NT2/D1 (cell line): ENCODE measurements around the gene RHEB.

Source experiments
- DNase-seq: peaks from one replicate; pipeline ENCODE4 v3.0.0-alpha.2; 2011; ENCODE audit warnings: low read depth, low spot score
- H3K27me3 ChIP-seq: 2 replicates; pipeline ENCODE4 v1.6.0; 2011; ENCODE audit warnings: mild to moderate bottlenecking; ENCODE audit not compliant: insufficient read length, insufficient read depth
- H3K36me3 ChIP-seq: 2 replicates; pipeline ENCODE4 v1.6.1; 2011; ENCODE audit warnings: mild to moderate bottlenecking, low read length, mixed read lengths; ENCODE audit not compliant: insufficient read depth, insufficient read length
- H3K4me1 ChIP-seq: 2 replicates; pipeline ENCODE4 v1.5.1; 2011; ENCODE audit not compliant: insufficient read depth, insufficient read length
- H3K4me3 ChIP-seq: 2 replicates; pipeline ENCODE4 v1.5.1; 2011; ENCODE audit warnings: low read depth; ENCODE audit not compliant: insufficient read length
- H3K9ac ChIP-seq: 2 replicates; pipeline ENCODE4 v1.6.0; 2011; ENCODE audit warnings: low read depth; ENCODE audit not compliant: insufficient read length
- H3K9me3 ChIP-seq: 2 replicates; pipeline ENCODE4 v1.5.1; 2011; ENCODE audit warnings: mild to moderate bottlenecking, low read length; ENCODE audit not compliant: insufficient read depth
- SUZ12 ChIP-seq: IDR thresholded peaks from 2 replicates; pipeline ENCODE4 v1.6.1; 2011; ENCODE audit not compliant: insufficient read length, insufficient read depth; ENCODE audit errors: extremely low read depth
- YY1 ChIP-seq: IDR thresholded peaks from 2 replicates; pipeline ENCODE4 v1.6.1; 2011; ENCODE audit not compliant: insufficient read length, insufficient read depth
- ZNF274 ChIP-seq: IDR thresholded peaks from 2 replicates; pipeline ENCODE4 v1.6.1; 2011; ENCODE audit warnings: mild to moderate bottlenecking, low read depth, low read length

Gene RHEB

DNA sequence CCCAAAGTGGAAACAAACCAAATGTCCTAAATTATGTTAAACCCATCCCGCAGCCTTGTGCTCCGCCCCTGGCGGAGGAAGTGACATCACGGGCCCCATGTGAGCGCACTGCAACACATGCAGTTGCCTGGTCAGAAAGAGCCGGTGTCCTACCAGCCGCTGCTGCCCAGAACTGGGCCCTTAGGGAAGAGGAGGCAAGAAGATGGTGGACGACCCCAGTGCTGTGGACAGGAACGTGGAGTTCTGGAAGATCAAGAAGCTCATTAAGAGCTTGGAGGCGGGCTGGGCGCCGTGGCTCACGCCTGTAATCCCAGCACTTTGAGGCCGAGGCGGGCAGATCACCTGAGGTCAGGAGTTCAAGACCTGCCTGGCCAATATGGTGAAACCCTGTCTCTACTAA is 18.0 kb downstream of the RHEB start:
- Histone ChIP-seq H3K36me3 (peaks cover 6% of the 10 kb centered on the region), H3K27me3 (no peaks in the 10 kb centered on the region), H3K4me3 (no peak overlapping the region), H3K9ac (no peak overlapping the region), H3K4me1 (peaks cover under 1% of the 10 kb centered on the region), H3K9me3 (no peaks in the 10 kb centered on the region)
- no peak for DNase-seq
- TF ChIP-seq SUZ12 = no peak
- no peak for TF ChIP-seq ZNF274
- no peak for TF ChIP-seq YY1

DNA sequence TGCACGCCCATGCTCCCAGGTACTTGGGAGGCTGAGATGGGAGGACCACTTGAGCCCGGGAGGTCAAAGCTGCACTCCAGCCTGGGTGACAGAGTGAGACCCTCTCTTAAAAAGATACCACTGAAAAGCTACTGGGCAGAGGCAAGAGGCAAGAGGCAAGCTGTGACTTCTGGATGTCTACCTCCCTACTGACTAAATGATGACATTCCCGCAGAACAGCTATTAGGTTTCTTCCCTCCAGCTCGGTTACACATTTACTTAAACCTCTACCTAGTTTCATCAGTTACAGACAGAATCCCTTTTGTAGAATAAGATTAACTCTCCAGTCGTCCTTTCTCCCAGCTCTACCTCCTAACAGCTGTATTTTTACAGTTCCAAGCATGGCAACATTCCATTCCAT is 21.2 kb downstream of the RHEB start:
- no peak for DNase-seq
- H3K27me3 ChIP-seq = no peaks in the 10 kb centered on the region
- TF ChIP-seq YY1 (no peak), ZNF274 (no peak), SUZ12 (no peak)
- H3K9ac ChIP-seq = no peak overlapping the region
- no peaks in the 10 kb centered on the region for H3K4me1 ChIP-seq
- H3K9me3 ChIP-seq = no peaks in the 10 kb centered on the region
- H3K4me3 ChIP-seq = no peak overlapping the region
- H3K36me3 ChIP-seq = peaks cover 6% of the 10 kb centered on the region

DNA sequence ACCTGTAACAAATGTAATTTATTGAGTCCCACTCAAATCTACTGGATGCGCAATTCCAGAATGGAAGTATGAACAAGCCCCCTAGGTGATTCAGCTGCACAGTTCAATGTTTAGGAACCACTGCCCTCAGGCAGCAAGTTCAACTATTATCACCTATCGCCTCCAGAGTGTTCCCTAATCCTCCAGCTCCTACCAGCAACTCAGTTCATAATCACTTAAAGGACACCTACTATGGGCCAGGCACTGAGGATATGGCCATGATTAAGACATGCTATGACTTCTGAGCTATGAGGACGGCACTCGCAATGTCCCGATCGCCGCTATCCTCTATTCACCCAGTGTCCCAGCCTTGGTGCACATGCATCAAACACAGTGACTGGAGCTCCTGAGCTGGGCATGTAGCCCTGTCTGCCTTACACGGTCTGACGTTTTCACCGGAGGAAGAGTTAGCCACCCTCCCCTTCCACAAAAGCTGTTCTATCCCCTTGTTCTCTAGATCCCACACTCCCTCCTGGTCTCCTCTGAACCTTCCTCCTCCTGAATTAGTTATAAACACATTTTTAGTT is 22.3 kb downstream of the RHEB start:
- DNase-seq = no peak
- TF ChIP-seq ZNF274 (no peak), SUZ12 (no peak), YY1 (no peak)
- Histone ChIP-seq H3K9me3 (no peaks in the 10 kb centered on the region), H3K9ac (no peak overlapping the region), H3K4me1 (no peaks in the 10 kb centered on the region), H3K4me3 (no peak overlapping the region), H3K36me3 (peaks cover 6% of the 10 kb centered on the region), H3K27me3 (no peaks in the 10 kb centered on the region)

DNA sequence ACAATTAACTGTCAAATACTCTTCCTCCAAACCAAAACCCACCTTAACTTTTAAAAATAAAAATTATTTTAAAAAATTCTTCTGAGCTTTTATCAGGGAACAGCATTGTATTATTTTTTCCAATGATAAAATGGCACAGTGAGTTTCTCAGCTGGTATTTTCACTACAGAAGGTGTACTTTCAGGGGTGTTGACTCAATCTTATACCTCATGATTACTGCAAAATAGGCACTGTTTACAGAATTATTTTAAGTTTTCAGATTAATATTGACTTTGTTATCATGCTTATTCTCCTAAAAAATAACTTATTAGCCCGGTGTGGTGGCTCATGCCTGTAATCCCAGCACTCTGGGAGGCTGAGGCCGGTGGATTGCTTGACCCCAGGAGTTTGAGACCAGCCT is 24.3 kb downstream of the RHEB start:
- H3K27me3 ChIP-seq = no peaks in the 10 kb centered on the region
- peaks cover 7% of the 10 kb centered on the region for H3K36me3 ChIP-seq
- no peak for DNase-seq
- H3K9me3 ChIP-seq = no peaks in the 10 kb centered on the region
- TF ChIP-seq ZNF274 = no peak
- no peak for TF ChIP-seq SUZ12
- no peak for TF ChIP-seq YY1
- H3K4me1 ChIP-seq = no peaks in the 10 kb centered on the region
- no peak overlapping the region for H3K9ac ChIP-seq
- H3K4me3 ChIP-seq = no peak overlapping the region

DNA sequence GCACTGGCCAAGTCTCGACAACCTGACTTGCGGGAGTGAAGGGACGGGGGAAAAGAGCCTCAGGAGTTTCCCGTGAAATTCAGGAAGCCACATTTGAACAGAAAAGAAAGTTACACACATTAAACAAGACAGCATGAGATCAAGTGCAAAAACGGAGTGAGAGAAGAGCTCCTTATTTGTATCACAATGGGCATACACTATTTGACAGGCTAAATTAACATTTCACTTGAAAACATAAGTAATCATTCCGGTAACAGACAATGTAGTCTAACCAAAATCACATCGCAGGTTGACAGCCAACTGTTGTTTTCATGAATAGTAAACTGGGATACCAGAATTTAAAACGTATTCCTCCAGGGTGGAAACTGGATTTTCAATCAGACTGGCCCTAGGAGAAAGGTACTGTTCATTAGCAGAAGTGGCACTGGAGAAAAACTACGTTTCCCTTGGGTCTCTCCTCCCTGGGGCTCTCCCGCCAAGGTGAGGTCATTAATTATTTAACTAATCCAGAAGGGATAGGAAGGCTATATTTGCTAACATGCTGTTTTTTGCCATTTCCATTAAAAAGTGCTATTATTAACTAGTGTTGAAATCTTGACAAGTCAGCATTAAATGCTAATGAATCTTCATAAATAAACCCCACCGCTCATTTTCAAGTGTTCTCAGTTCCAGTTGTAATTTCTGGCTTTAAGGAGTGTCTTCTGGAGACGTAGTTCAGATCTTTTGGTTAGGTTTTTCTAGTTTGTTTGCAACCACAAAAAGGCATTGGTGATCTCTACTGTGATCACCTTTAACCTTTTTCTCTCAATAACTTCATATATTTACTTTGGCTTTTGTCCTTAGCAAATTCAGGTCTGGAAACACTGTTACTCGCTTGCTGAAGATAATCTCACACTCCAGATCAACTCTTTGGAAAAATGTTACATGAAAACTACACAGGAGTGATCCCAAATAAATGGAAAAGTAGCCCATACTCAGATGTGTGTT is 25.1 kb downstream of the RHEB start:
- peak; percentile 18 for DNase-seq
- no peak overlapping the region for H3K4me3 ChIP-seq
- H3K36me3 ChIP-seq = peaks cover 15% of the 10 kb centered on the region
- no peaks in the 10 kb centered on the region for H3K9me3 ChIP-seq
- no peak overlapping the region for H3K9ac ChIP-seq
- no peaks in the 10 kb centered on the region for H3K27me3 ChIP-seq
- H3K4me1 ChIP-seq = no peaks in the 10 kb centered on the region
- TF ChIP-seq ZNF274 = no peak
- no peak for TF ChIP-seq YY1
- TF ChIP-seq SUZ12 = no peak

DNA sequence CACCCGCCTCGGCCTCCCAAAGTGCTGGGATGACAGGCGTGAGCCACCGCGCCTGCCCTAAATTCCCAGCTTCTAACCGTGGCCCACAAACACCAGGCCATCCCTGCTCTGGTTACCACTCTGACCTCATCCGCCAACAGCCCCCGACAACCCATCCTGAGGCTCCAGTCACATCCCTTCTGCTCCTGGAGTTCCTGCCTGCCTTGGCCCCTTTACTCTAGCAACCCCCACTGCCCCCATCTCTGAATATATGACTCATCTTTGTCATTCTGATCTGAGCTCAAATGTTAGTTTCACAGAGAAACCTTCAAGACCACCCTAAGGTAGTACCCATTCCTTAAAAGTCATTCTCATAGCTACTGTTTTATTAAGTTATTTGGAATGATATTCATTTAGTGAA is 26.6 kb downstream of the RHEB start:
- Histone ChIP-seq H3K4me1 (no peaks in the 10 kb centered on the region), H3K4me3 (no peak overlapping the region), H3K9ac (no peak overlapping the region), H3K36me3 (peaks cover 27% of the 10 kb centered on the region), H3K9me3 (no peaks in the 10 kb centered on the region), H3K27me3 (no peaks in the 10 kb centered on the region)
- DNase-seq = no peak
- TF ChIP-seq ZNF274 (no peak), YY1 (no peak)

DNA sequence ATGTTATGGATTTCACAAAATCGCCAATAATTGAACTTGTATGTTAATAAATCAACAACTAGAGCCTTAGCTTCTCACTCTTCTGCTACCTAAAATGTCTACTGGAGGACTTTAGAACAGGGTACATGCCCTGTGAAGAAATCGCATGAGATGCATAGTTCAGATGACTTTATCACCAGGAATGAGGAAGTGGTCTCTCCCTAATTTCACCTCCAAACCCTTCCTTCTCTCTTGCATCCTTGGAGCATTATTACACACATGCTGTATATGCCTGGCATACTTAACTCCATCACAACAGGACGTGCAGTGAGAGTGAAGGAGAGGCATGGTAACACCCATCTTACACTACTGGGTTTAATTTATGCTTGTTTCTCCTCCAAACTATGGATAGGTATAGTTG is 27.8 kb downstream of the RHEB start:
- Histone ChIP-seq H3K4me3 (no peak overlapping the region), H3K36me3 (peaks cover 32% of the 10 kb centered on the region), H3K9ac (no peak overlapping the region), H3K27me3 (no peaks in the 10 kb centered on the region), H3K4me1 (no peaks in the 10 kb centered on the region), H3K9me3 (no peaks in the 10 kb centered on the region)
- TF ChIP-seq YY1 (no peak), SUZ12 (no peak), ZNF274 (no peak)
- no peak for DNase-seq
